Kidney capillary endothelial cell (primary cell): Measurements from ENCODE around the gene LY6G5C.

Experiments used
- DNase-seq: peaks from one replicate; pipeline ENCODE4 v3.0.0-alpha.2; 2018; ENCODE audit warnings: low spot score

The LY6G5C gene

DNA sequence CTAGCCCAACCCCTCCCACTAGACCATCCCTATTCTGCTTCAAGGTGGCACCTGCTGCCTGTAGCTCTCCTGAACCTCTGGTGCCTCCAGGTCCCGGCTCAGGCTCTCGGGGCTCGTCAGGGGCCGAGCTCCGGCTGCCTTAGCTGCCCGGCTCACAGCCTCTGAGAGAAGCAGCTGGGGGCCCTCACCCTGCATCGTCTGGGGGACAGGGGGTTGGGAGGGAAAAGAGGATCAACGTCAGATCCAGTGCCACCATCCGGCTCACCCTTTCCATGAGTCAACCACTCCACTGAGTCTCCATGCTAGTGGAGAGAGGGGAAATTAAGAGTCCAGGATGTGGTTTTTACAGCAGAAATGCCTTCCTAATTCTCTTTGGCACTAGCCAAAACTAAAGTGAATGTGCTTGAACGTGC, 41.4 kb downstream of the LY6G5C start:
- no peak for DNase-seq

GRCh38 chr6:31639043-31639442, 41.8 kb downstream of the LY6G5C start:
- no peak for DNase-seq

GRCh38 chr6:31636698-31637596, 43.9 kb downstream of the LY6G5C start:
- no peak for DNase-seq

- DNase-seq = no peak
These were observed 45.8 kb downstream of the LY6G5C start for GRCh38 chr6:31634969-31635575.

- no peak for DNase-seq
These were observed 46.7 kb downstream of the LY6G5C start for GRCh38 chr6:31634131-31634530.

DNA sequence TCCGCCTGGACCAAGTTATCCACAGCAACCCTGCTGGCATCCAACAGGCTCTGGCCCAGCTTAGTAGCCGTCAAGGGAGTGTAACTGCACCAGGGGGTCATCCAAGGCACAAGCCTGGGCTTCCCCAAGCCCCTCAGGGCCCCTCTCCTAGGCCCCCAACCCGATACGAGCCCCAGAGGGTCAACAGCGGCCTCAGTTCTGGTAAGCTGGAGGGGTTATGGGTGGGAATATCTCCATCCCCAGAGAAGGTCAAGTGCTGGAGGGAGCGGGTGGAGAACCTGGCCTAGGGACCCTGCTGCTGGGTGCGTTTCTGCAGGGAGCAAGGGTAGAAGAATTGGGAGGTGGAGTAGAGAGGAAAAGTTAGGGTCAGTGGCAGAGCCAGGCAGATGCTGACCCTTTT, 47.4 kb downstream of the LY6G5C start:
- no peak for DNase-seq

- no peak for DNase-seq
These were observed 48.5 kb downstream of the LY6G5C start for GRCh38 chr6:31632279-31632946.

DNA sequence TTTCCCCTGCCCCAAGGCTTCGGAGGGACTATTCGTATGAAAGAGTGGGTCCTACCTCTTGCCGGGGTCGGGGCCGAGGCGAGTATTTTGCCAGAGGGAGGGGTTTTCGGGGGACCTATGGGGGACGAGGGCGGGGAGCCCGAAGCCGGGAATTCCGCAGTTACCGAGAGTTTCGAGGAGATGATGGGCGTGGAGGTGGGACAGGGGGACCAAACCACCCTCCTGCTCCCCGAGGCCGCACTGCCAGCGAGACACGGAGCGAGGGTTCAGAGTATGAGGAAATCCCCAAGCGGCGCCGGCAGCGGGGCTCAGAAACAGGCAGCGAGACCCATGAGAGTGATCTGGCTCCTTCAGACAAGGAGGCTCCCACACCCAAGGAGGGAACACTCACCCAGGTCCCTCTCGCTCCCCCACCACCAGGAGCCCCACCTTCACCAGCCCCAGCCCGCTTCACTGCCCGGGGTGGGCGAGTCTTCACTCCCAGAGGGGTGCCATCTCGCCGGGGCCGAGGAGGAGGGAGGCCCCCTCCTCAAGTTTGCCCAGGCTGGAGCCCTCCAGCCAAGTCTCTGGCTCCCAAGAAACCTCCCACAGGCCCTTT, 49.1 kb downstream of the LY6G5C start:
- DNase-seq = no peak

DNA sequence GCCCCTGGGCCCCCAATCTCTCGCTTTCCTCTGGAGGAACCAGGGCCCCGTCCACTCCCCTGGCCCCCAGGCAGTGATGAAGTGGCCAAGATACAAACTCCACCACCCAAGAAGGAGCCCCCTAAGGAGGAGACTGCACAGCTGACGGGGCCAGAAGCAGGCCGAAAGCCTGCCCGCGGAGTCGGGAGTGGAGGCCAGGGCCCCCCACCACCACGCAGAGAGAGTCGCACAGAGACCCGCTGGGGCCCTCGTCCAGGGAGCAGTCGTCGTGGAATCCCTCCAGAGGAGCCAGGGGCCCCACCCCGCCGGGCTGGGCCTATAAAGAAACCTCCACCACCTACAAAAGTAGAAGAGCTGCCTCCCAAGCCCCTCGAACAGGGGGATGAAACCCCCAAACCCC, 49.7 kb downstream of the LY6G5C start:
- no peak for DNase-seq

- no peak for DNase-seq
These were observed 50.5 kb downstream of the LY6G5C start for GRCh38 chr6:31630177-31630934.

DNA sequence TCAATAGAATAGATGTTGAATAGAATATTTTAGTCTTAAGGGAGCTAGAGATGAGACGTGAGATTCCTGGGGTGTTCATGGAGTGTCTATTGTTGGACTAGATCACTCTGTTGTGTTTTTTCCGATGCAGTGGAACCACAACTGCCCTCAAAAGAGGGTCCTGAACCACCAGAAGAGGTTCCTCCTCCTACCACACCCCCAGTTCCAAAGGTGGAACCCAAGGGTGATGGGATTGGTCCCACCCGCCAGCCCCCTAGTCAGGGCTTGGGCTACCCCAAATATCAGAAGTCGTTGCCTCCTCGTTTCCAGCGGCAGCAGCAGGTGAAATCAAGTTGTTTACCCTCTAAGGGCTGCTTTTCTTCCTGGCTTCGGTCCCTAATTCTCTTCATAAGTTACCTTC, 51.9 kb downstream of the LY6G5C start:
- DNase-seq = no peak

DNA sequence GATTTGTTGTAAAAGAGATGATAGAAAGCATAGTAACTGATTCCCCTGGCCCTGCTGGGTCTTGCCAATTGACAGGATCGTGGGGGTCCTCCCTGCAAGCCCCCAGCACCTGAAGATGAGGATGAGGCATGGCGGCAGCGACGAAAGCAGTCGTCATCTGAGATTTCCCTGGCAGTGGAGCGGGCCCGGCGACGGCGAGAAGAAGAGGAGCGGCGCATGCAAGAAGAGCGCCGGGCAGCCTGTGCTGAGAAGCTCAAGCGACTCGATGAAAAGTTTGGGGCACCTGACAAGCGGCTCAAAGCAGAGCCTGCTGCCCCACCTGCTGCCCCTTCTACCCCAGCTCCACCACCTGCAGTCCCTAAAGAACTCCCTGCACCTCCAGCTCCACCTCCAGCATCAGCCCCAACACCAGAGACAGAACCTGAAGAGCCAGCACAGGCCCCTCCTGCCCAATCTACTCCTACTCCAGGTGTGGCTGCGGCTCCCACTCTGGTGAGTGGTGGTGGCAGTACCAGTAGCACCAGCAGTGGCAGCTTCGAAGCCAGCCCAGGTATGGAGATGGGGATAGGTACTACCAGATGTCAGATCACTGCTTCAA, 53.1 kb downstream of the LY6G5C start:
- DNase-seq = no peak

- no peak for DNase-seq
These were observed 53.9 kb downstream of the LY6G5C start for GRCh38 chr6:31626952-31627351.
